ENCODE results near the gene GARIN1A.
"Not testable (repeated sequence)": the region's sequence is repeated elsewhere in the genome, so short reads cannot be mapped to it uniquely, and the experiment has no call there.

GARIN1A gene

DNA sequence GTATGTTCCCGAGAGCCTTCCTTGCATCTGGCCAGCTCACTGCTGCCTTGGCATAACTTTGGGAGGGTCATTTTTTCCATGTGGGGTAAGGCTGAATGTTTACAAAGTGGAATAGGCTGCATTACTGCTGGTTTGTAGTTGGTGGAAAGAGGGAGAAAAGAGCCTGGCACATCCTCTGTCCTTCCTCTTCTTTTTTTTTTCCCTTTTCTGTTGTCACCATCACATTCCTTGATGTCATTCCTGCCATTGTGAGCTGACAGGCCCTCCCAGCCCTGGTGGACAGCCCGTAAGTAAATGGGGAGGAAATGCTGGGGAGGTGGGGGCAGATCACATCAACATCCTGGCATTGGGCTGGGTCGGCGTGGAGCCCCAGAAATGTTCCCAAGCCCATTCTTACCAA lies at the start of gene GARIN1A:
TSS of gene GARIN1A (plus strand) at position 301 of the 400 bp plus-strand sequence. CDS start 106 bp downstream, outside the sequence.
- no peak for TF ChIP-seq CTCF (IDR thresholded peaks at IDR 0.05; ENCODE audit: poor library complexity, severe bottlenecking)
- ATAC-seq (ENCODE audit: low read depth): no peak
- no peak within 1 kb of the TSS for H3K27ac ChIP-seq (ENCODE audit: poor library complexity, severe bottlenecking)

DNA sequence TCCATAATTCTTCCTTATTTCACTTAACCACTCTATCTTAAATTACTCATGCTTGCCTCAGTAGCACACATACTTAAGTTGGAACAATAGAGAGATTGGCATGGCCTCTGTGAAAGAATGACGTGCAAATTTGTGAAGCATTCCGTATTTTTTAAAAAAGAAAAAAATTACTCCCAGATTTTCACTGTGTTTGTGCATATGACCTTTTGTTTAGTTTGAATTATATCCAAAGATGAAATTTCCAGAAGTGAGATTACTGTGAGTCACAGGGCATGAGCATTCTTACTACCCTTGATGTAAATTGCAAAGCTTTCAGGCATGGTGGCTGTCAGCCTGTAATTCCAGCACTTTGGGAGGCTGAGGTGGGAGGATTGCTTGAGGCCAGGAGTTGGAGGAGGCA lies 45.0 kb upstream of the GARIN1A start:
- DNase-seq (ENCODE audit: low spot score); H3K27ac ChIP-seq (ENCODE audit: poor library complexity, severe bottlenecking): not testable (repeated sequence)

More for the DNA sequence above, at the start of gene GARIN1A:
- Histone ChIP-seq H3K4me1 (ENCODE audit: insufficient read depth, poor library complexity, severe bottlenecking) (no peaks in the 10 kb centered on the region), H3K9me3 (ENCODE audit: severe bottlenecking) (no peaks in the 10 kb centered on the region), H3K27me3 (ENCODE audit: insufficient read depth, poor library complexity, severe bottlenecking) (no peaks in the 10 kb centered on the region), H3K4me3 (ENCODE audit: severe bottlenecking) (no peak within 1 kb of the TSS), H3K36me3 (ENCODE audit: low read depth) (no peaks in the 10 kb centered on the region)
- DNase-seq (ENCODE audit: low spot score): no peak

GRCh38 chr7:128633915-128634314 lies 38.2 kb upstream of the GARIN1A start:
- not testable (repeated sequence) for H3K27me3 ChIP-seq (ENCODE audit: insufficient read depth, poor library complexity, severe bottlenecking); H3K4me1 ChIP-seq (ENCODE audit: insufficient read depth, poor library complexity, severe bottlenecking); H3K9me3 ChIP-seq (ENCODE audit: severe bottlenecking); H3K4me3 ChIP-seq (ENCODE audit: severe bottlenecking); ATAC-seq (ENCODE audit: low read depth); H3K27ac ChIP-seq (ENCODE audit: poor library complexity, severe bottlenecking); DNase-seq (ENCODE audit: low spot score)
- peaks cover 11% of the 10 kb centered on the region for H3K36me3 ChIP-seq (ENCODE audit: low read depth)

More for the DNA sequence above, 45.0 kb upstream of the GARIN1A start:
- H3K4me3 ChIP-seq (ENCODE audit: severe bottlenecking); H3K9me3 ChIP-seq (ENCODE audit: severe bottlenecking); H3K27me3 ChIP-seq (ENCODE audit: insufficient read depth, poor library complexity, severe bottlenecking); H3K4me1 ChIP-seq (ENCODE audit: insufficient read depth, poor library complexity, severe bottlenecking); ATAC-seq (ENCODE audit: low read depth): not testable (repeated sequence)
- H3K36me3 ChIP-seq (ENCODE audit: low read depth): peaks cover 29% of the 10 kb centered on the region

GRCh38 chr7:128645206-128645605 lies 26.9 kb upstream of the GARIN1A start:
- not testable (repeated sequence) for H3K4me3 ChIP-seq (ENCODE audit: severe bottlenecking); H3K36me3 ChIP-seq (ENCODE audit: low read depth); H3K27me3 ChIP-seq (ENCODE audit: insufficient read depth, poor library complexity, severe bottlenecking); DNase-seq (ENCODE audit: low spot score); H3K27ac ChIP-seq (ENCODE audit: poor library complexity, severe bottlenecking); ATAC-seq (ENCODE audit: low read depth); H3K4me1 ChIP-seq (ENCODE audit: insufficient read depth, poor library complexity, severe bottlenecking); H3K9me3 ChIP-seq (ENCODE audit: severe bottlenecking)

DNA sequence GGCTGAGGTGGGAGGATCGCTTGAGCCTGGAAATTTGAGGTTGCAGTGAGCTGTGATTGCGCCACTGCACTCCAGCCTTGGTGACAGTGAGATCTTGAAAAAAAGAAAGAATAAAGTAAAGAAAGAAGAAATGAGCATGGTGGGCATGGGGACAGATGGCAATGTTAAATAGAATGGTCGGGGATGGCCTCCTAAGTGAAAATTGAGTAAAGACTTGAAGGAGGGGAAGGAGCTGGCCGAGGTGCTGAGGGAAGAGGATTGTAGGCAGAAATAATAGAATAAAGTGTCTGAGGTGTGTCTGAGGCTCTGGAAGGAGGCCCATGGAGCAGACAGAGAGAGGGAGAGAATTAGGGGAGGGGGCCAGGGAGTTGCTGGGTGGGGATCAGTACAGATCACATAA lies 26.2 kb upstream of the GARIN1A start:
- not testable (repeated sequence) for DNase-seq (ENCODE audit: low spot score); H3K4me3 ChIP-seq (ENCODE audit: severe bottlenecking); H3K36me3 ChIP-seq (ENCODE audit: low read depth); H3K27ac ChIP-seq (ENCODE audit: poor library complexity, severe bottlenecking); H3K27me3 ChIP-seq (ENCODE audit: insufficient read depth, poor library complexity, severe bottlenecking); H3K9me3 ChIP-seq (ENCODE audit: severe bottlenecking); H3K4me1 ChIP-seq (ENCODE audit: insufficient read depth, poor library complexity, severe bottlenecking); ATAC-seq (ENCODE audit: low read depth)

- not testable (repeated sequence) for DNase-seq (ENCODE audit: low spot score); H3K9me3 ChIP-seq (ENCODE audit: severe bottlenecking); H3K27me3 ChIP-seq (ENCODE audit: insufficient read depth, poor library complexity, severe bottlenecking); H3K4me1 ChIP-seq (ENCODE audit: insufficient read depth, poor library complexity, severe bottlenecking); H3K36me3 ChIP-seq (ENCODE audit: low read depth); H3K27ac ChIP-seq (ENCODE audit: poor library complexity, severe bottlenecking); ATAC-seq (ENCODE audit: low read depth); H3K4me3 ChIP-seq (ENCODE audit: severe bottlenecking)
Measured at GRCh38 chr7:128646877-128647276, 25.2 kb upstream of the GARIN1A start.

DNA sequence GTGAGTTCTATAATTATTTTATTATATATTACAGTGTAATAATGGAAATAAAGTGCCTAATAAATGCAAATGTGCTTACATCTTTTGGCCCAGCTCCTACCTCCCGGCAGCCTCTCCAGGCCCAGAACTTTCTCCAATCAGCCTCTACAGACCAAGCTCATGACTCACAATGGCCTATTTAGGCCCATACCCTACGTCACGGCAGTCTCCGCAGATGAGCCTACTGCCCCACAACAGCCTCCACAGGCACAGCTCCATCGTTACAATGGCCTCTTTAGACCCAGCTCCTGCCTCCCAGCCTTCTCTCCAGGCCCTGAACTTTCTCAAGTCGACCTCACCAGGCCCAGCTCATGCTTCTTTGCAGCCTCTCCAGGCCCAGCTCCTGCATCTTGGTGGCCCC lies 21.0 kb upstream of the GARIN1A start:
- not testable (repeated sequence) for H3K4me3 ChIP-seq (ENCODE audit: severe bottlenecking); DNase-seq (ENCODE audit: low spot score); H3K4me1 ChIP-seq (ENCODE audit: insufficient read depth, poor library complexity, severe bottlenecking); ATAC-seq (ENCODE audit: low read depth); H3K36me3 ChIP-seq (ENCODE audit: low read depth); H3K9me3 ChIP-seq (ENCODE audit: severe bottlenecking); H3K27ac ChIP-seq (ENCODE audit: poor library complexity, severe bottlenecking); H3K27me3 ChIP-seq (ENCODE audit: insufficient read depth, poor library complexity, severe bottlenecking)

GRCh38 chr7:128652606-128653005 lies 19.5 kb upstream of the GARIN1A start:
- H3K27me3 ChIP-seq (ENCODE audit: insufficient read depth, poor library complexity, severe bottlenecking); DNase-seq (ENCODE audit: low spot score); H3K9me3 ChIP-seq (ENCODE audit: severe bottlenecking); H3K4me3 ChIP-seq (ENCODE audit: severe bottlenecking); H3K27ac ChIP-seq (ENCODE audit: poor library complexity, severe bottlenecking); ATAC-seq (ENCODE audit: low read depth); H3K4me1 ChIP-seq (ENCODE audit: insufficient read depth, poor library complexity, severe bottlenecking); H3K36me3 ChIP-seq (ENCODE audit: low read depth): not testable (repeated sequence)

- not testable (repeated sequence) for H3K4me1 ChIP-seq (ENCODE audit: insufficient read depth, poor library complexity, severe bottlenecking); ATAC-seq (ENCODE audit: low read depth); H3K36me3 ChIP-seq (ENCODE audit: low read depth); H3K27ac ChIP-seq (ENCODE audit: poor library complexity, severe bottlenecking); H3K9me3 ChIP-seq (ENCODE audit: severe bottlenecking); H3K27me3 ChIP-seq (ENCODE audit: insufficient read depth, poor library complexity, severe bottlenecking); H3K4me3 ChIP-seq (ENCODE audit: severe bottlenecking); DNase-seq (ENCODE audit: low spot score)
Measured at GRCh38 chr7:128653197-128653596, 18.9 kb upstream of the GARIN1A start.

GRCh38 chr7:128654080-128654479 lies 18.0 kb upstream of the GARIN1A start:
- H3K4me3 ChIP-seq (ENCODE audit: severe bottlenecking); H3K27ac ChIP-seq (ENCODE audit: poor library complexity, severe bottlenecking); H3K27me3 ChIP-seq (ENCODE audit: insufficient read depth, poor library complexity, severe bottlenecking); H3K4me1 ChIP-seq (ENCODE audit: insufficient read depth, poor library complexity, severe bottlenecking); ATAC-seq (ENCODE audit: low read depth); DNase-seq (ENCODE audit: low spot score); H3K36me3 ChIP-seq (ENCODE audit: low read depth); H3K9me3 ChIP-seq (ENCODE audit: severe bottlenecking): not testable (repeated sequence)

GRCh38 chr7:128654501-128654900 lies 17.6 kb upstream of the GARIN1A start:
- not testable (repeated sequence) for H3K4me1 ChIP-seq (ENCODE audit: insufficient read depth, poor library complexity, severe bottlenecking); H3K27me3 ChIP-seq (ENCODE audit: insufficient read depth, poor library complexity, severe bottlenecking); H3K36me3 ChIP-seq (ENCODE audit: low read depth); H3K9me3 ChIP-seq (ENCODE audit: severe bottlenecking); DNase-seq (ENCODE audit: low spot score); H3K27ac ChIP-seq (ENCODE audit: poor library complexity, severe bottlenecking); H3K4me3 ChIP-seq (ENCODE audit: severe bottlenecking); ATAC-seq (ENCODE audit: low read depth)

Data from RWPE2 (cell line).